NCI-H1417 treated with DMSO at 0.1 percent for 48 hours (cell line): ENCODE data around the gene VAT1.

Source experiments
- DNase-seq: peaks from one replicate; lab custom pipeline; 2025; lab: John Stamatoyannopoulos, UW

Gene VAT1

DNA sequence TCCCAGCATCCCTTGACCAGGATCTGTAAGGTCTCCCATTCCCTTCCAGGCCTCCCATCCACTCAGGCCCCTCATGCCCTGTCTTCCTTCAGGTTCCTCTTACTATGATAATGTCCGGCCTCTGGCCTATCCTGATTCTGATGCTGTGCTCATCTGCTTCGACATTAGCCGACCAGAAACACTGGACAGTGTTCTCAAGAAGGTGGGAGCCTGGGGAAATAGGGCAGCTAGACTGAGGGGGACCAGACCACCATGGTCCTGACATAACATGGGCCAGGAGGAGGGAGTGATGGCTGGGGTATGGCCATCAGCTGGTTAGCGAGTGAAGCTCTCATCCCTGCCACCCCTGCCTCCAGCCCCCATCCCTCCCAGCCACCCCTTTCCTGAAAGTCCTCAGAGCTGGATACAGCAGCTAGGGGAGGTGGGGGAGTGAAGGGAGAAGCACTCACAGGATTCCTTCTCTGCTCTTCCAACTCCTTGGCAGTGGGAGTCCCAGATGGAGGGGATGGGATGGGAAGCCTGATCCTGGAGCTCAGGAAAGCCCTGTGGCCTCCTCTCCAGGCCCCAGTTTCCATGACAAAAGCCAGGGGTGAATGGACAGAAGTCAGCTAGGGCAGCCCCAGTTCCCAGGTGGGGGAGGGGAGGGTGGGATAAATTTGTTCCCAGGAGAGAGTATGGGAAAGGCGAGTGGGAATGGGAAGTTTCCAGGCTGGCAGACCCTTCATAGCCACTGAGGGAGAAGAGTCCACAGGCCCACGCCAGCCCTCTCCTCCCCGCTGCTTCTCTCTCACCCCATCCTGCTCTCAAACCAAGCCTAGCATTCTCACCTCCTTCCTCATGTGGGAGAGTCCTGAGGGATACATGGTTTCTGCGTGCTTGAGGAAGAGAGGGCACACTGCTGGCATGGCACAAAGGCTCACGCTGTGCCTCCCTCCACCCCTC, 5.2 kb upstream of the VAT1 start:
- no peak for DNase-seq

DNA sequence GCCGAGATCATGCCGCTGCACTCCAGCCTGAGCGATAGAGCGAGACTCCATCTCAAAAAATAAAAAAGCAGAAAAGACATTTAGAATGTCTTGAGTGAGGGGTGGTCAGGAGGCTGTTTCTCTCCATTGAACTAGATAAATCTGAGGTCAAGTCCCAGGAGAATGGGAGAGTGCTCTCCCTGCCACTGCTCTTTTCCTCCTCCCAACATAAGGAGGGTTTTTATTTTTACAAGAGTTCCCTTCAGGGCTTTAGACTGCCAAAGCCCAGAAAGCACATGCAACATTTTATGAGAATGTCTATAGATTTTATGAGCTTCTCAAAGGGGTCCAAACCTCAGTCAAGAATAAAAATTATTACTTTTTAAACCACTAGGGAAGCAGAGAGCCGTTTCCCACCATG, 4.4 kb upstream of the VAT1 start:
- DNase-seq: no peak

DNA sequence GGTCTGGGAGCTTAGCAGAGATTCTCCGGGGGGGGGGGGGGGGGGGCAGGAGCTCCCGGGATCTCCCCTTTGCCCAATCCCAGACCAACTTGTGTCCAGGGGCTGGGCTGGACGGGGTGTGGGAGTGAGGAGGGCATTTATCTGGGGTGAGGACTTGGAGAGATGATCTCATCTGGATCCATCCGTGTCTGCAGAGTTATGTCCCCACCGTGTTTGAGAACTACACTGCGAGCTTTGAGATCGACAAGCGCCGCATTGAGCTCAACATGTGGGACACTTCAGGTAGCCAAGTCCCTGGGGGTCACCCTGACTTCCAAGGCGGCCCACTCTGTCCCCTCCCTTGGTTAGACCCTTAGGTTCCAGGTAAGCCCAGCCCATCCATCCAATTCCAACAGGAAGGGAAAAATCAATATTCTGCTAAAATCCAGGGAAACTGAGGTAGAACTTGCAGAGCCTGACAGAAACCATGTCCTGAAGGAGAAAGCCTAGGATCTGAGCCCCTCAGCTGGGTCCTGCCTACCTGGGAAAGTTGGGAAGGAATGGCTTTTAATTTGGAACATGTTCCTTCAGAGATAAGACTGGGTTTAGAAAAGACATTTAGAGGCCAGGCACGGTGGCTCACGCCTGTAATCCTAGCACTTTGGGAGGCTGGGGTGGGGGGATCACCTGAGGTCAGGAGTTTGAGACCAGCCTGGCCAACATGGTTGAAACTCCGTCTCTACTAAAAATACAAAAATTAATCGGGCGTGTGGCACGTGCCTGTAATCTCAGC, 3.8 kb upstream of the VAT1 start:
- DNase-seq: no peak

DNA sequence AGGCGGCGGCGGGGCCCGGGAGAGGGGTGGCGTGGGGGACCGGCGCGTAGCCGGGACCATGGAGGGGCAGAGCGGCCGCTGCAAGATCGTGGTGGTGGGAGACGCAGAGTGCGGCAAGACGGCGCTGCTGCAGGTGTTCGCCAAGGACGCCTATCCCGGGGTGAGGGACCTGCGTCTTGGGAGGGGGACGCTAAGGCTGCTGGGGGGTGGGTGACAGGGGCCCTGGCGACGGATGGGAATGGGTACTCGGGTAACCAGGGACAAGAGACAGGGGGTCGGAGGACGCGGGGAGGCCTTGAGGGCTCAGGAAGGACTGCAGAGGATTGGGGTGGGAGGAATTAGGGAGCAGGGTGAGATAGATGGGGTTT, 3.1 kb upstream of the VAT1 start:
- no peak for DNase-seq

DNA sequence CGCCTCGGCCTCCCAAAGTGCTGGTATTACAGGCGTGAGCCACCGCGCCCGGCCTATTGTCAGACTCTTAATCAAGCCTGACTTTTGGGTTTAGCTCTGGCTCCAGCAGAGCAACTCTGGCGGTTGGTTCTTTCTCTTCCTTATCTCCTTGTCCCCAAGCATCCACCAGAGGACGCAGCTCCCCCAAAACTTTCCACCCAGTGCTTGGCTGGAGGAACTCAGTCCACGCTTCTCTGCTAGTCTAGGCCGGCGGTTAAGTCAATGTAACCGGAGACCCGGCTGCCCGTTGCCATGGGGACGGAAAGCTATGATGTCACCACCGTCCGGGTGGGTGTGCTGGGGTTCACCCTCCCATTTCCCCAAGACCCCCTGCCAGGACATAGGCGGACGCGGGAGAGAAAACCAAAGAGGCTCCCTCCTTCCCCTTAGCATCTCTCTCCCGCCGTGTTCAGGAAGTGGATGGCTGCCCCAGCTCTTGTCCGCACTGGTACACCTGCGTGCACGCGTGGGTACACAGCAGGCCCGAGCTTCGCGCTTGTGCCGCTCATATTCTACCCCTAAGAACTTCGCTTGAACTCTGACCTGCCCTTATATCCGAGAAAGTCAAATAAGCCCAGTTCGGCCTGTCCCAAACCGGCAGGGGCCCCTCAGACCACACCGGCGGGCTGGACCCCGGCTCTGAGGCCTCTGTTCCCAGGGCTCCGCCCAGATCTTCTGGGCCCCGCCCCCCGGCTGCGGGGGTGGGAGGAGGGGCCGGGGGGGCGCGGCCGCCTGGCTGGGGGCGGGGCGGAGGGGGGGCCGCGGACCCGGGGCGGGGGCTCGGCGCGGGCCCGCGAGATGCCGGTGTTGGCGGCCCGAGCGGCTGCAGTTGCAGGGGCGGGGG, 2.5 kb upstream of the VAT1 start, which contains the start of gene RND2:
Gene RND2, plus strand, starts transcription at position 825 of the 883 bp plus-strand sequence. CDS start 117 bp downstream, outside the sequence.
- DNase-seq: peak; percentile 70

DNA sequence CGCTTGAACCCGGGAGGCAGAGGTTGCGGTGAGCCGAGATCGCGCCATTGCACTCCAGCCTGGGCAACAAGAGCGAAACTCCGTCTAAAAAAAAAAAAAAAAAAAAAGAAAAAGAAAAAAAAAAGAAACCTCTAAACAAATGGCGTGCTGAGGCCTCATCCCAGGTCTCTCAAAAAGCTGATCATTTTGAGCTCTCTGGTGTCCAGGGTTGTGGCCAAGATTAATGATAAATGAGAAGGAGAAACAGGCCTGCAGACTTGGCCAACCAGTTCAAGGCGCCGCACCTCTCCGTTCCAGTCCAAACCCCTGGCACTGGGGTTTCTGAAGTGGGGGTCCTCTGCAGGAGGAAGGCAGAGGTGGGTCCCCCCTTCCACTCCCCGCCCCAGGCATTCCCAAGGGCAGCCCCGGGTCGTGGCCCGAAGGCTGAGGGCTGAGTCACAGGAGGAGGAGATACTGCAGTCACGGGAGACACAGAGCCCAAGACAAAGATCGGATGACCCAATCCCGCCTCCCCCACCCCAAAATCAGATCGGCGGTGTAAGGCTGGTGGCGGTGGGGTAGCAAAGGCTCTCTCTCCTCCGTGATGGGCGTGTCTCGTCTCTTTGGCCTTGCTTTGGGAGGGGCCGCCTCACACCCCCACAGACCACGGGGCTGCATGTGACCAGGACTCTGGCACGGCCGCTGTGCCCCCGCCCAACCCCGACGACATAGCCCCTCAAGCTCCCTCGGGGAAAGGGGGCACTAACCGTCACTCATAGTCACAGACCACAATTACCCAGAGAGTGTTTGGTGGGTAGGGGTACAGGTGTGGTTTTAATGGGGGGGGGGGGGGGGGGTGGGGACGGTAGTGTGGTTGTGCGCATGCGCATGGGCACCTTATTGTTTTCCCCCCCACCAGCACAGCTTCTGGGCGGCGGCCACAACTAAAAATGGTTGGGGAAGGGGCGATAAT, 1.1 kb downstream of the VAT1 start:
- DNase-seq: no peak

DNA sequence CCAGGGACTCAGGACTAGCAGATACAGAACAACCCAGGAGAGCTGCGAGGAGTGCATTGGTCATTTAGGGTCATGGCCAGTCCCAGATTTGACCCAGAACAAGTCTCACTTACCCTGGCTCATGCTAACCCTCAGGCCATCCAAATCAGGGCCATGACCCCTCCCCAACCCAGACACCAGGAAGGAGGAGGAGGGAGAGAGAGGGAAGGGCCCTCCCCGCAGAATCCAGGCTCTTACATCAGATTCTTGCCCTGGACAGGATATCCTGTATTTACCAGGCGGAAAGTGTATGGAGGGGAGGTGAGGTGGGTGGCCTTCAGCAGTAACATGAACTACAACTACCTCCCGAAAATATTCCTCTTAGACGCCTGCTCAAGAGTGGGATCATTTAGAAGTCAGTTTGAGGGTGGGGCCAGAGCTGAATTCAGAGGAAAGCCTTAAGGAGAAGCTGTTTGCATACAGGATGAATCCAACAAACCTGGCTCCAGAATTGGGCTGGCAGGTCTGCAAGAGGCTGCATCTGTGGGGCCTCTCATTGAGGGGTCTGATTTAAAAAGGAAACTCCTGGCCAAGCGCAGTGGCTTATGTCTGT, 2.1 kb downstream of the VAT1 start:
- DNase-seq: no peak

DNA sequence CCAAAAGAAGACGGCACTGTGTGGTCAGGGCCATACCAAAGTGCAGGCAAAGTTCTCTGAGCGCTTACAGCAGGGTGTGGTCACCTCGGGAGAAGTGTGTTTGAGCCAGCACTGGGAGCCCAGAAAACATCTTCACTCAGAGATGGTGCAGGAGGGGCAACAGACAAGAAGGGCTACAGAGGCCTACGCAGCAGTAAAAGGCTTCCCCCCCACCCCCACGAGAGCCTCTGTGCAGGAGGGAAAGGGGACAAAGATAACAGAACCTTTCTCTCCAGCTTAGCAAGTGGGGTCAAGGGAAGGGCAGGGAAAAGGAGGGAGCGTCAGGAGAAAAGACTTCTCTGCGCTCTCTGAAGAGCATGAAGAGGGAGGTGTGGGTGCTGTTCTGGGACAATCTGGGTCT, 2.8 kb downstream of the VAT1 start:
- no peak for DNase-seq

DNA sequence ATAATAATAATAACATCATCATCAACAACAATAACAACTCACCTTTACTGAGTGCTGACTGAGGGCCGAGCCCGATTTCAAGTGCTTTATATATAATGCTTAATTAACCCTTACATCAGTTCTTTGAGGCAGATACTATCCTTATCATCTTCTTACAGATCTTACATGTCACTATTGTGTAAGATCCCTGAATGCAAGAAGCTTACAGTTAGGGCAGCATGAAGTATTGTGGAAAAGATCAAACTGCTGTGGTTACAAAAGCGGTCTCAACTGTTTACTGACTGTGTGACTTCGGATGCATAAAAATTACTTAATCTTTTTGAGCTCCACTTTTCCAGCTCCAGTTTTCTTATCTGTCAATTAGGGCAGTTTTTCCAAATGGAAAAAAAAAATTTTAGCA, 3.3 kb downstream of the VAT1 start:
- DNase-seq: no peak

DNA sequence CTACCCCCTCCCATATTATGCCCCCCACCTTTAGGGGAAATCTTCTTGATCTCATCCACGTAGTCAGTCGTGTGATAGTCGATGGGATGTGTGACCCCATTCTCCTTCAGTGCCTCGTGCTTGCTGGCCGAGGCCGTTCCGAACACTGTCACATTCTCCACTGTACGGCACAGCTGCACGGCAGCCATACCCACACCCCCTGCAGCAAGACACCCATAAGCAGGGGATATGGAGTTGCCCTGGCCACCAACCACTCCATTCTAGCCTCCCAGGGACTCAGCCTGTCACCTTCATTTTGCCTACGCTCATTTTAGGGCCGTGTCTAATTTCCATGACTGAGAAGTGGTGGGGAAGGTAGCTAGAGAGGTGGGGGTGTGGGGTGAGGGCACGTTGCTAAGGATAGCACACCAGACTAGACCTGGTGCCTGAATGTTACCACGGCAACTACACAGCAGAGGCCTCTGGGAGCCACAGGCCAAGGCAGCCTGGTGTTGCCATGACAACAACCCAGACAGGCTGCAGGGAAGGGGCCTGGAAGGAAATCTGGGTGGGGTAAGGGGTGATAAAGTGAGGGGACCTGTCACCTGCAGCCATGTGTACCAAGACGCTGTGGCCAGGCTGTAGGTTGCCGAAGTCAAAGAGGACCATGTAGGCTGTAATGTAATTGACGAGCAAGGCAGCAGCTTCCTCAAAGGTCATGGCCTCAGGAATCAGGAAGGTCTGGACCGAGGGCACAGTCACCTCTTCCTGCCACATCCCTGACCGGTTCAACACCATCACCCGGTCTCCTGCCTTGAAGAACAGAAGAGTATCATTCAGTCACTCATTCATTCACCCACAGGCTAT, 4.0 kb downstream of the VAT1 start:
- no peak for DNase-seq

DNA sequence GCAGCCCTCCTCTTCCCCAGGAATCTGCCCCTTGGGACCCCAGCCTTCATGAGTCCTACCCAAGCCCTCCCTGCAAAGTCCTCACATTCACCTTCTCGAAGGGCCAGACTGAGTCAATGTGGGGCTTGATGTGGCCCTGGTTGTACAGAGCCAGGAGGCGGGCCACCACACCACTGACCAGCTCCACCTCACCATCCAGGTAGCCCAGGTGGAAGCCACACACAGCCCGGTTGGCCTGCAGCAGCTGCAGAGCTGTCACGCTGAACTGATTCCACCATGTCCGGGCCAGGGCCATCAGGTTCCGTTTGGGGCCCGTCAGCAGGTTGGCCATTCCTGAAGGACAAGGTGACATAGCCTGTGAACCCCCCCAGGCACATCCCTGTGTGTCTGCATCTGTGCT, 6.0 kb downstream of the VAT1 start:
- no peak for DNase-seq

DNA sequence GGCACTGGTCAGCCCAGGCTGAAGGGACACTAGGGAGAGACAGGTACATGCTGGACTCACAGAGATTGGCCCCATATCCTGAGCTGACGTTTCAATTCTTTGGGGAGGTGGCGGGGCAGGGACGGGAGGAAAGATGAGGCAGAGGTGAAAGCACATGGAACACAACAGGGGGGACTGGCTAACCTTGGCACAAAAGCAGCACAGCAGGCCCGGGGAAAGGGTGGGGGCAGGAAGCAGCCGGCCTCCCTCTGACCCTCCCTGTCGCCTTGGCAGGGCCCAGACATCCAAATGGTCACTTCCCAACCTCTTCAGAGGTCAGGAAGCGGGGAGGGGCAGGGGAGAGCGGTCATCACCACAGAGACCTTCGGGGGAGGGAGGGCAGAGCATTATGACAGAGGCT, 6.6 kb downstream of the VAT1 start:
- no peak for DNase-seq

DNA sequence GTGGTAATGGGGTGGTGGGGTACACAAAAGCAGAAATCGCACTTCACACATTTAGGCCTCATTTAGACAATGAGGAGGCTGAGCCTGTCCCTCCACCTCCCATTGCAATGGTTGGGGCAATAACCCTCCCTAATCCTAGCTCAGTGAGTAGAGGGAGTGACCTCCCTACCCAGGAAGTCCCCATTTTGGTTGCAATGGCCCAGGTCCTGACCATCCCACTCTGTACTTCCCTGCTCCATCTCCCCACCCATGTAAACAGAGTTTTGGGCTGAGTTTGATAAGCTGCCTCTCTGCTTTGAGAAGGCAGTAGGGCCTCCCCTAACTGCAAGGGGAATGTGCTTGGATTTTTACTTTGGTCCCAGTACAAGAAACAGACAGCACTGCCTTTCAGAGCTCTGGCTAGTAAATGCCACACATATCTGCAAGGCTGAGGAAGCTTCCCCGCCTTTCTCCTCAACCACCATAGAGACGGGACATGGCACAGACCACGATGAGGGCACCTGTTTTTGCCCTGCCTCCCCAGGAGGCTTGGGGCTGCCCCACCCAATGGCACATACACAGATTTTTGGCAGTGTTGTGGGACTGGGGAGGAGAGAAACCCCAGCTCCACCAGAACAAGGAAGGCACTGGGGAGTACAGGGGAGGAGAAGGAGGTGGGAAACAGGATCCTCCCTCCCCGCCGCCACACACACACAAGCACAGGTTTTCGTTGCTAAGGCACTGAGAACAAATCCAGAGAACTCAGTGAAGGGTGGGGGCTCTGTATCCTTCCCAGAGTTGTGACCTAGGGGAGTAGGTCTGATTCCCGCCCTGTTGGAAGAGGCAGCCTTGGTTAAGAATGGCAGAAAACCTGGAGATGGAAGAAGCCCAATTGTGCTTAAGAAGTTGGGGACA, 7.3 kb downstream of the VAT1 start:
- no peak for DNase-seq

DNA sequence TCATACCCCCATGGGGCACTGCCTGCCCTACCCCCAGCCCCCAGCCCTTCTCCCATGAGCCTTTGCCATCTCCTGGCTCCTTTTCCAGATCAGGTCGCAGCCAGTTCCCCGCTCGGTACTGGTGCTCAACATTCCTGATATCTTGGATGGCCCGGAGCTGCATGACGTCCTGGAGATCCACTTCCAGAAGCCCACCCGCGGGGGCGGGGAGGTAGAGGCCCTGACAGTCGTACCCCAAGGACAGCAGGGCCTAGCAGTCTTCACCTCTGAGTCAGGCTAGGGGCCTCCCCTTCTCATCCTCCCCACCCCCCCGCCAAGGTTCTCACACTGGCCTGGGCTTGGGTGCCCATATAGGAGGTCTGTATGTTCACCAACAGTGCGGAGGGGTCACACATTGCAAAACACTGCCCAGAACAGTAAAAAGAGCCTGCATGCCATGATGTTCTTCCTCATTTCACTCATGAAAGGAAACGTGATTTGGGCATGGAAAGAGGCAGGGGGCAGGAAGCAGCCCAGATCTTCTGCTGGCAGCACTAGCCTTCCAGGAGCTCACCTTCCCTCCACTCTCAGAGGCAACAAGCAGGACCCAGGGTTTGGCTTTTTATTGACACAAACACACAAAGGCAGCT, 8.1 kb downstream of the VAT1 start:
- DNase-seq: no peak

DNA sequence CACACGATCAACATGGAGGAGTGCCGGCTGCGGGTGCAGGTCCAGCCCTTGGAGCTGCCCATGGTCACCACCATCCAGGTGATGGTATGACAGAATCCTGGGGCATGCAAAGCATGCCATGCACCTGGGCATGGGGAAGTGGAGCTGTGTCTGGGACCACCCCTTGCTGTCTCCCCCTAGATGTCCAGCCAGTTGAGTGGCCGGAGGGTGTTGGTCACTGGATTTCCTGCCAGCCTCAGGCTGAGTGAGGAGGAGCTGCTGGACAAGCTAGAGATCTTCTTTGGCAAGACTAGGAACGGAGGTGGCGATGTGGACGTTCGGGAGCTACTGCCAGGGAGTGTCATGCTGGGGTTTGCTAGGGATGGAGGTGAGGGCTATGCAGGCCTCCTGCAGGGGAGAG, 8.9 kb downstream of the VAT1 start:
- DNase-seq: no peak

DNA sequence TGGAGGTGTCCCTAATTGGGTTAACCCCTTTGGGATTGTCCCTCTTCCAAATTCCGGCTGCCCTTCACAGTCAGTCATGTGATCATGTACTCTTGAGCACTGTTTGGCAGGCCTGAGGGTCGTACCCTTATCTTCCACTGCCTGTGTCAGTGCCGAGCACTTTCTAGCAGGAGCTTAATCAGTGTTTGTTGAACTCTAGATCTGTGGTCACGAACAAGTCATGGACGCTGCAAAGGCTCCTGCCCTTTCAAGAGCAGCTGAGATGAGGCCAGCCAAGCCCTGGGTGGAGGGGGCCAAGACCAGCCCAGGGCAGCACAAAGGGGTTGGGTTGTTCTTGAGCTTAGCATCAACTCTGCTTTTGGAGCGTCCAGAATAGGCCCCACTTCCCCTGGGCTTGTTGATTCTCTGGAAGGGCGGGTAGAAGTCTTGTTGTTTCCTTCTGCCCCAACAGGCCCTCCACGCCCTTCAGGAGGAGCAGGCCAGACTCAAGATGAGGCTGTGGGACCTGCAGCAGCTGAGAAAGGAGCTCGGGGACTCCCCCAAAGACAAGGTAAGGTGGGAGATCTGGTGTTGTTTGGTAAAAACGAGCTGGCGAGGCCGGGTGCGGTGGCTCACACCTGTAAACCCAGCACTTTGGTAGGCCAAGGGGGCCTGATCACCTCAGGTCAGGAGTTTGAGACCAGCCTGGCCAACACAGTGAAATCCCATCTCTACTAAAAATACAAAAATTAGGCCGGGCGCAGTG, 10.3 kb downstream of the VAT1 start:
- DNase-seq: no peak

DNA sequence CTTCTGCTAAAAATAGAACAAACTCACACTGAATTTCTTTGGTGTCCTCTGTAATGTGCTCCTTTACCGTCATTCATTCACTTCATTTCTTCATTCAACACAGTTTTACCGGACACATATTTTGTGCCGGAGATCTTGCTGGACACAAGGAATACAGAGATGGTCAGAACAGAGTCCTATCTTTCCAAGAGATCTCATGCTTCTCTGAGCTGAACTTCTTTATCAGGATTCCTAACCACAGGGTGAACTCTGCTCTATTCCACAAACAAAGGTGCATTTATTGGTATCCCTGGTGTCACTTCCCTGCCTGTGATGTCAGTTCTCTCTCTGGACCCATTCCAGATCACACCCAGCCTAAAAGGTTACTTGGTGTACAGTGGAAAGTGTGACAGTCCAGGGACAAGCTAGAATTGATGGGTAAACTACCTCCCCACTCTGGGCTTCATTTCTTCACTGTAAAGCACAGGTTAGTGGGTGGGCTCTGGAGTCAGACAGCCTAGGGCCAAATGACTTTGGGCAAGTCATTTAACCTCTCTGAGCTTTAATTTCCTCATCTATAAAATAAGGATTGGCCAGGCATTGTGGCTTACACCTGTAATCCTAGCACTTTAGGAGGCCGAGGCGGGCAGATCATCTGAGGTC, 11.4 kb downstream of the VAT1 start:
- no peak for DNase-seq
